Esophagus muscularis mucosa (tissue), 4 donors: ENCODE results near the gene NPC1. TPM values are rescaled to one million over a fixed set of nuclear protein-coding genes. Genes with fewer than 3 reads are reported as not detected.

Experiments used
- DNase-seq: peaks from one replicate; pipeline ENCODE4 v3.0.0-alpha.2; 2017; ENCODE audit errors: extremely low spot score
- H3K27ac ChIP-seq, 4 donors: fragments of 200-600 bp; sonication (generic); replicated peaks in 1 of 4; 1 replicate in 3 of 4; 2 replicates in 1 of 4; pipeline ENCODE4 v1.5.1; 2016 to 2019; ENCODE audit warnings: mild to moderate bottlenecking in 1 of 4
- H3K27me3 ChIP-seq, 4 donors: fragments of 200-600 bp; sonication (generic); one replicate each; pipeline versions ENCODE4 v1.5.1 to v1.6.0; 2016 to 2019
- H3K36me3 ChIP-seq, 4 donors: fragments of 200-600 bp; sonication (generic); one replicate each; pipeline ENCODE4 v1.5.1; 2016 to 2019
- H3K4me1 ChIP-seq, 4 donors: fragments of 200-600 bp; sonication (generic); one replicate each; pipeline ENCODE4 v1.5.1; 2016 to 2019
- H3K4me3 ChIP-seq, 4 donors: fragments of 200-600 bp; sonication (generic); 1 replicate in 2 of 4; 2 replicates in 2 of 4; pipeline ENCODE4 v1.5.1; 2016 to 2019; ENCODE audit warnings: mild to moderate bottlenecking in 4 of 4, moderate library complexity in 1 of 4
- H3K9me3 ChIP-seq, 4 donors: fragments of 200-600 bp; sonication (generic); 1 replicate in 3 of 4; 2 replicates in 1 of 4; pipeline ENCODE4 v1.5.1; 2016 to 2019
- CTCF ChIP-seq, 3 experiments: fragments of 200-600 bp in 2 of 3; fragments of 450-650 bp in 1 of 3; sonication (generic) in 2 of 3; IDR thresholded peaks; one replicate each; pipeline ENCODE4 v1.5.1; 2017 to 2019; ENCODE audit warnings: antibody characterized with exemption in 3 of 3, mild to moderate bottlenecking in 2 of 3, moderate library complexity in 1 of 3
- EP300 ChIP-seq: sonication (generic); formaldehyde crosslinking; IDR thresholded peaks from one replicate; pipeline ENCODE4 v1.6.1; 2017; ENCODE audit warnings: antibody characterized with exemption
- POLR2A ChIP-seq: fragments of 450-650 bp; IDR thresholded peaks from one replicate; pipeline ENCODE4 v1.6.1; 2017; ENCODE audit warnings: antibody characterized with exemption, moderate library complexity, mild to moderate bottlenecking, low read depth
- POLR2AphosphoS5 ChIP-seq, 2 donors: sonication (generic); formaldehyde crosslinking; IDR thresholded peaks; one replicate each; pipeline ENCODE4 v1.6.1; 2017; ENCODE audit warnings: antibody characterized with exemption in 2 of 2
- WGBS: methylation state at CpG from one replicate; pipeline ENCODE4 v1.1.5; 2018; 5-methylcytosine and 5-hydroxymethylcytosine counted together
- intact Hi-C: fragments of 100-400 bp; cut with DNase I; formaldehyde crosslinking; loops from one replicate; pipeline ENCODE4 v1.15.1; 2023
- total RNA-seq, 4 donors: library from RNA; depleted of rRNA; stranded (reverse); fragments of >200 nt; gene quantifications; one replicate each; pipeline versions ENCODE4 v1.1.0 to v1.2.1, GENCODE V29; 2016

The NPC1 gene
- total RNA-seq, 4 donors from 2014 or later: 39.9 to 63.7 (median 45.6) TPM

- Histone ChIP-seq H3K4me3 (no peak overlapping the region), H3K27me3 (no peaks in the 10 kb centered on the region), H3K36me3 (peaks cover 2 to 85% (median 62%) of the 10 kb centered on the region in 4 donors), H3K27ac (no peak overlapping the region), H3K4me1 (peaks cover 18 to 26% (median 21%) of the 10 kb centered on the region in 4 donors), H3K9me3 (no peaks in the 10 kb centered on the region)
- intact Hi-C loops: no loop called here
- WGBS: 64% methylated on average over 2 of the region's 2 CpGs
- no peak for DNase-seq
- TF ChIP-seq POLR2AphosphoS5 (IDR thresholded peaks at IDR 0.05): no peak
- TF ChIP-seq POLR2A: no peak
Measured at GRCh38 chr18:23572012-23572411, 14.3 kb downstream of the NPC1 start.

- TF ChIP-seq EP300: no peak
- 83% methylated on average over 3 of the region's 3 CpGs for WGBS
- intact Hi-C loops: no loop called here
- Histone ChIP-seq H3K27ac (no peak overlapping the region), H3K36me3 (peaks cover 6 to 86% (median 67%) of the 10 kb centered on the region in 4 donors), H3K9me3 (no peaks in the 10 kb centered on the region), H3K4me3 (no peak overlapping the region), H3K27me3 (no peaks in the 10 kb centered on the region), H3K4me1 (peaks cover 18 to 26% (median 21%) of the 10 kb centered on the region in 4 donors)
- no peak for DNase-seq
Measured at GRCh38 chr18:23570912-23571504, 15.3 kb downstream of the NPC1 start.

- intact Hi-C loops: no loop called here
- no peak overlapping the region for H3K27ac ChIP-seq
- WGBS: 94% methylated on average over 5 of the region's 5 CpGs
- TF ChIP-seq EP300 (no peak), CTCF (IDR thresholded peaks at IDR 0.05) (no peak), POLR2A (no peak), POLR2AphosphoS5 (IDR thresholded peaks at IDR 0.05) (no peak)
- H3K4me3 ChIP-seq: no peak overlapping the region
- H3K9me3 ChIP-seq: no peaks in the 10 kb centered on the region
- H3K27me3 ChIP-seq: no peaks in the 10 kb centered on the region
- H3K36me3 ChIP-seq: peaks cover 6 to 91% (median 69%) of the 10 kb centered on the region in 4 donors
- DNase-seq: no peak
- peaks cover 9 to 16% (median 12%) of the 10 kb centered on the region in 4 donors for H3K4me1 ChIP-seq
Measured at GRCh38 chr18:23569299-23570063, 16.8 kb downstream of the NPC1 start.

GRCh38 chr18:23568281-23569138 is 17.8 kb downstream of the NPC1 start:
- Histone ChIP-seq H3K4me1 (peaks cover under 1 to 8% (median 4%) of the 10 kb centered on the region in 4 donors), H3K4me3 (no peak overlapping the region), H3K9me3 (no peaks in the 10 kb centered on the region), H3K27me3 (no peaks in the 10 kb centered on the region), H3K36me3 (peaks cover 6 to 100% (median 78%) of the 10 kb centered on the region in 4 donors), H3K27ac (no peak overlapping the region)
- 77% methylated on average over 7 of the region's 7 CpGs for WGBS
- no peak for DNase-seq
- TF ChIP-seq POLR2AphosphoS5 (IDR thresholded peaks at IDR 0.05): no peak
- TF ChIP-seq EP300: no peak
- TF ChIP-seq POLR2A: no peak
- intact Hi-C loops: no loop called here

- no peaks in the 10 kb centered on the region for H3K9me3 ChIP-seq
- intact Hi-C loops: no loop called here
Measured at GRCh38 chr18:23567671-23568070, 18.6 kb downstream of the NPC1 start.

More at GRCh38 chr18:23567671-23568070, 18.6 kb downstream of the NPC1 start:
- H3K4me1 ChIP-seq: peaks cover 0 to 3% (median 0%) of the 10 kb centered on the region in 4 donors
- no peak overlapping the region for H3K27ac ChIP-seq
- TF ChIP-seq EP300 (no peak), POLR2A (no peak), POLR2AphosphoS5 (IDR thresholded peaks at IDR 0.05) (no peak), CTCF (IDR thresholded peaks at IDR 0.05) (no peak)
- H3K4me3 ChIP-seq: no peak overlapping the region
- 86% methylated on average over 3 of the region's 3 CpGs for WGBS
- no peak for DNase-seq
- H3K36me3 ChIP-seq: peaks cover 6 to 99% (median 83%) of the 10 kb centered on the region in 4 donors
- no peaks in the 10 kb centered on the region for H3K27me3 ChIP-seq
